Type B pancreatic cell (in vitro differentiated cells): ENCODE measurements around the gene TRIM24. TPM values are rescaled to one million over a fixed set of nuclear protein-coding genes. Genes with fewer than 3 reads are reported as not detected.
A peak's percentile ranks its signal among the peaks of the same experiment; 100 is the strongest.

Source experiments
- DNase-seq: peaks from one replicate; pipeline ENCODE4 v3.0.0; 2021; ENCODE audit warnings: mixed read lengths; ENCODE audit not compliant: unreplicated experiment; ENCODE audit errors: extremely low spot score
- H3K27ac Mint-ChIP-seq: 2 replicates; pipeline ENCODE4 v1.8.0; 2021; ENCODE audit warnings: mild to moderate bottlenecking, mixed read lengths
- H3K27me3 Mint-ChIP-seq: 2 replicates; pipeline ENCODE4 v1.8.0; 2021; ENCODE audit warnings: mixed read lengths
- H3K36me3 Mint-ChIP-seq: 2 replicates; pipeline ENCODE4 v1.8.0; 2021; ENCODE audit warnings: mixed read lengths
- H3K4me1 Mint-ChIP-seq: one replicate; pipeline ENCODE4 v1.8.0; 2021; ENCODE audit warnings: mixed read lengths; ENCODE audit not compliant: unreplicated experiment
- H3K4me3 Mint-ChIP-seq: 2 replicates; pipeline ENCODE4 v1.8.0; 2021; ENCODE audit warnings: mild to moderate bottlenecking, mixed read lengths
- H3K9me3 Mint-ChIP-seq: 2 replicates; pipeline ENCODE4 v1.8.0; 2021; ENCODE audit warnings: mixed read lengths
- CTCF ChIP-seq: fragments of 200-600 bp; sonication (generic); conservative IDR thresholded peaks from 2 replicates; pipeline ENCODE4 v1.5.0; 2021; ENCODE audit warnings: antibody characterized with exemption, mild to moderate bottlenecking
- total RNA-seq: library from RNA; stranded (reverse); gene quantifications from 2 replicates; pipeline ENCODE4 v1.2.1, GENCODE V29; 2021; ENCODE audit warnings: low replicate concordance

TRIM24 gene
- total RNA-seq, 1 donor from 2014 or later: 66.8 TPM

GRCh38 chr7:138468244-138469123 is 8.4 kb downstream of the TRIM24 start:
- Mint-ChIP-seq H3K4me3 (peak overlapping the region; percentile 44), H3K27ac (peak overlapping the region; percentile 15), H3K4me1 (peaks cover 36% of the 10 kb centered on the region), H3K9me3 (peaks cover 10% of the 10 kb centered on the region), H3K36me3 (peaks cover 40% of the 10 kb centered on the region), H3K27me3 (no peaks in the 10 kb centered on the region)
- DNase-seq: no peak
- TF ChIP-seq CTCF: no peak

- DNase-seq: no peak
- Mint-ChIP-seq H3K36me3 (peaks cover 35% of the 10 kb centered on the region), H3K4me1 (peaks cover 29% of the 10 kb centered on the region), H3K27me3 (no peaks in the 10 kb centered on the region), H3K4me3 (no peak overlapping the region), H3K9me3 (peaks cover 10% of the 10 kb centered on the region), H3K27ac (no peak overlapping the region)
- no peak for TF ChIP-seq CTCF
These were observed 10.5 kb downstream of the TRIM24 start for GRCh38 chr7:138470391-138471157.

- DNase-seq: no peak
- H3K4me1 Mint-ChIP-seq: peaks cover 37% of the 10 kb centered on the region
- no peak for TF ChIP-seq CTCF
- H3K27me3 Mint-ChIP-seq: no peaks in the 10 kb centered on the region
- H3K9me3 Mint-ChIP-seq: peaks cover 10% of the 10 kb centered on the region
- peaks cover 35% of the 10 kb centered on the region for H3K36me3 Mint-ChIP-seq
- H3K4me3 Mint-ChIP-seq: no peak overlapping the region
- H3K27ac Mint-ChIP-seq: no peak overlapping the region
These were observed 12.4 kb downstream of the TRIM24 start for GRCh38 chr7:138472292-138473079.

- Mint-ChIP-seq H3K4me1 (peaks cover 39% of the 10 kb centered on the region), H3K9me3 (peaks cover 4% of the 10 kb centered on the region), H3K27me3 (no peaks in the 10 kb centered on the region), H3K4me3 (no peak overlapping the region), H3K27ac (no peak overlapping the region), H3K36me3 (peaks cover 21% of the 10 kb centered on the region)
- TF ChIP-seq CTCF: no peak
- no peak for DNase-seq
These were observed 15.3 kb downstream of the TRIM24 start for GRCh38 chr7:138475377-138475776.

GRCh38 chr7:138477081-138477578 is 17.1 kb downstream of the TRIM24 start:
- H3K36me3 Mint-ChIP-seq: peaks cover 18% of the 10 kb centered on the region
- DNase-seq: no peak
- TF ChIP-seq CTCF: no peak
- peaks cover 3% of the 10 kb centered on the region for H3K9me3 Mint-ChIP-seq
- H3K27me3 Mint-ChIP-seq: no peaks in the 10 kb centered on the region
- H3K4me1 Mint-ChIP-seq: peaks cover 39% of the 10 kb centered on the region
- peak overlapping the region; percentile 1 for H3K4me3 Mint-ChIP-seq
- H3K27ac Mint-ChIP-seq: no peak overlapping the region
